Karpas-422 (cell line): ENCODE data around the gene DNTT. TPM values are rescaled to one million over a fixed set of nuclear protein-coding genes. Genes with fewer than 3 reads are reported as not detected.

ENCODE experiments used
- DNase-seq: peaks from one replicate; pipeline ENCODE4 v3.0.0-alpha.2; 2015
- H2AFZ ChIP-seq: fragments of 200-600 bp; sonication (generic); 2 replicates; pipeline ENCODE4 v1.6.1; 2014; ENCODE audit warnings: antibody characterized with exemption, low read length, mixed read lengths
- H3K27ac ChIP-seq: fragments of 200-600 bp; sonication (generic); 2 replicates; pipeline ENCODE4 v1.5.1; 2014; ENCODE audit warnings: mild to moderate bottlenecking, low read length, moderate library complexity
- H3K27me3 ChIP-seq: fragments of 200-600 bp; sonication (generic); 2 replicates; pipeline ENCODE4 v1.6.1; 2014; ENCODE audit warnings: low read length, mixed read lengths
- H3K36me3 ChIP-seq: fragments of 200-600 bp; sonication (generic); 2 replicates; pipeline ENCODE4 v1.6.1; 2014; ENCODE audit warnings: low read length, mixed read lengths; ENCODE audit not compliant: insufficient read depth
- H3K4me1 ChIP-seq: fragments of 200-600 bp; sonication (generic); 2 replicates; pipeline ENCODE4 v1.6.1; 2014; ENCODE audit warnings: mild to moderate bottlenecking, low read length, mixed read lengths
- H3K4me2 ChIP-seq: fragments of 200-600 bp; sonication (generic); 2 replicates; pipeline ENCODE4 v1.6.1; 2014; ENCODE audit warnings: low read length, low read depth, mild to moderate bottlenecking; ENCODE audit not compliant: poor library complexity, severe bottlenecking
- H3K4me3 ChIP-seq: fragments of 200-600 bp; sonication (generic); 2 replicates; pipeline ENCODE4 v1.5.1; 2014; ENCODE audit warnings: mild to moderate bottlenecking, antibody characterized with exemption, low read length, mixed read lengths
- H3K79me2 ChIP-seq: fragments of 200-600 bp; sonication (generic); 2 replicates; pipeline ENCODE4 v1.6.1; 2014; ENCODE audit warnings: mild to moderate bottlenecking, low read length, mixed read lengths
- H3K9ac ChIP-seq: fragments of 200-600 bp; sonication (generic); 2 replicates; pipeline ENCODE4 v1.6.0; 2014; ENCODE audit warnings: low read length
- H3K9me2 ChIP-seq: fragments of 200-600 bp; sonication (generic), shearing (Covaris generic); replicated peaks from 2 replicates; pipeline ENCODE4 v1.6.0; 2014; ENCODE audit warnings: mild to moderate bottlenecking, low read length, moderate library complexity; ENCODE audit not compliant: insufficient read depth
- H3K9me3 ChIP-seq: fragments of 300-700, 200-600 bp; sonication (generic); 2 replicates; pipeline ENCODE4 v1.6.1; 2014; ENCODE audit warnings: low read length, mixed read lengths
- H4K20me1 ChIP-seq: fragments of 200-600 bp; sonication (generic); 2 replicates; pipeline ENCODE4 v1.6.1; 2014; ENCODE audit warnings: mild to moderate bottlenecking, antibody characterized with exemption, low read length, low read depth; ENCODE audit not compliant: insufficient read depth
- total RNA-seq: library from RNA; depleted of rRNA; stranded (reverse); fragments of >200 nt; shearing (Covaris generic); gene quantifications from 2 replicates; pipeline ENCODE4 v1.2.3, GENCODE V29; 2014; ENCODE audit warnings: low replicate concordance

DNTT gene
- total RNA-seq, 1 experiment from 2014 or later: not detected

- peak; percentile 64 for DNase-seq
- Histone ChIP-seq H3K27me3 (no peaks in the 10 kb centered on the region), H3K4me2 (peak overlapping the region; percentile 78), H3K36me3 (no peaks in the 10 kb centered on the region), H3K4me1 (peaks cover 84% of the 10 kb centered on the region), H3K9ac (peak overlapping the region; percentile 75), H3K4me3 (peak overlapping the region; percentile 25), H3K27ac (peak overlapping the region; percentile 100), H3K9me2 (no peaks in the 10 kb centered on the region), H2AFZ (no peak overlapping the region), H4K20me1 (no peaks in the 10 kb centered on the region), H3K9me3 (no peaks in the 10 kb centered on the region), H3K79me2 (no peaks in the 10 kb centered on the region)
These were observed 13.7 kb upstream of the DNTT start for GRCh38 chr10:96290368-96291133.

DNA sequence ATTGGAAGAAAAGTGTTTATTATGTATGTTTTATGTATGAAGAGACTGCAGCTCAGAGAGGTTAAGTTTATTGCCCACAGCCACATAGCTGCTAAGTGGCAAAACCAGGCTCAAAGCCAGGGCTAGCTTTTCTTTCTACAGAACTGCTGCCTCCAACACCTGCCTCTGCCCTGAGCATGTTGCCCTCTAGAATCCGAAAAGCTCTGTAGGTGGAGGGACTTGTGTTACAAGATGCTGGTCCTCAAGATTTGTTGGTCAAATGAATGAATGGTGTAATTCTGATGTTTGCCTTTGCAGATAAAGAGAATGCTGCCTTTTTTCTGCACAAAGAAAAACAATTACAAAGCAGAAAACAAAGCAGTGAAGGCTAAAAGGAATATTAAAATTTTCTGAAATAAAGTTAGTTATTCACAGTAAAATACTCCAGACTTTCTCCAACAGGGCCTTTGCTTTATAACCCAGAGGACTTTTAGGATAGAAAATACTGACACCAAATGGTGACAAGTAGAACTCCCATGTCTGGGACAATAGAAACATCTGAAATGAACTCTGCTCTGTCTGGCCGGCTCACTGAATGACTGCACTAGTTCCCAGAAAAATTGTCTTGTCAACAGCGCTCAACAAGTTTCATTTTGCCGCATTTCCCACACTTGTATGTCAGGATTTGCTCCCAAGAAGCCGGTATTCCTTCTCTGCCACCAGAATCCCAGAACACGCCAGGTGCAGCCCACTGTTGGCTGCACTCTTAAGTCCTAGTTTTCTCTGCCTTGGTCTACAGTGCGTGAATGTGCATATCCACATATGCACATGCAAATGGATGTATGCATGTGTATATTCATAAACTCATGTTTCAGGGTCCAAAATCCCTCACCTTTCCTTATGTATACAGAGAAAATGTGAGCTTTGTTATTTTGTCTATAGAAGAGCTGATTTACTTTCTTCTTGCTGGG lies 11.0 kb upstream of the DNTT start:
- Histone ChIP-seq H2AFZ (peak overlapping the region; percentile 76), H3K9me2 (no peaks in the 10 kb centered on the region), H3K36me3 (no peaks in the 10 kb centered on the region), H3K27me3 (no peaks in the 10 kb centered on the region), H3K4me3 (no peak overlapping the region), H3K9me3 (no peaks in the 10 kb centered on the region), H3K27ac (peak overlapping the region; percentile 100), H3K4me2 (peak overlapping the region; percentile 53), H3K9ac (peak overlapping the region; percentile 35; the same call in 1 of the 2 replicates), H4K20me1 (no peaks in the 10 kb centered on the region), H3K4me1 (peaks cover 61% of the 10 kb centered on the region), H3K79me2 (no peaks in the 10 kb centered on the region)
- peak; percentile 82 for DNase-seq

- H3K4me2 ChIP-seq: no peak overlapping the region
- peaks cover 39% of the 10 kb centered on the region for H3K4me1 ChIP-seq
- H2AFZ ChIP-seq: no peak overlapping the region
These were observed 8.8 kb upstream of the DNTT start for GRCh38 chr10:96295475-96295874.

DNA sequence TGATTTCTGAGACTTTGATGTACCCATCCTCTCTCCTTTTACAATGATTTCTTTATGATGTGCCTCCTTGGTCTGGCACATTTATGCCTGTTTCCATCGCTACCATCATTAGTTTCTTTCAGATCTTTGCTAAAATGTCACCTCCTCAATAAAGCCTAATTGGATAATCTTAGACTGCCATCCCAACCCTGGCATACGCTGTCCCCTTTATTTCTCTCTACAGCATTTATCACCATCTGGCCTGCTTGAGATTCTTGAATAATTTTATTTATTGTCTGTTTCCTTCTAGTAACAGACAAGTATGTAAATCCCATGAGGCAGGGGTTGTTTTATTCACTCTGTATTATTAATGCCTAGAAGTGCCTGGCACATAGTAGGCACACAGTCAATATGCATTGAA lies 6.7 kb upstream of the DNTT start:
- H4K20me1 ChIP-seq: no peaks in the 10 kb centered on the region
- no peak for DNase-seq
- no peaks in the 10 kb centered on the region for H3K9me2 ChIP-seq
- H3K27ac ChIP-seq: no peak overlapping the region
- H3K79me2 ChIP-seq: no peaks in the 10 kb centered on the region
- H3K4me1 ChIP-seq: peaks cover 19% of the 10 kb centered on the region
- no peaks in the 10 kb centered on the region for H3K9me3 ChIP-seq
- H2AFZ ChIP-seq: no peak overlapping the region
- no peak overlapping the region for H3K9ac ChIP-seq
- H3K36me3 ChIP-seq: no peaks in the 10 kb centered on the region
- no peaks in the 10 kb centered on the region for H3K27me3 ChIP-seq
- no peak overlapping the region for H3K4me2 ChIP-seq
- no peak overlapping the region for H3K4me3 ChIP-seq

More at GRCh38 chr10:96295475-96295874, 8.8 kb upstream of the DNTT start:
- H3K9me2 ChIP-seq: no peaks in the 10 kb centered on the region
- no peaks in the 10 kb centered on the region for H3K36me3 ChIP-seq
- no peaks in the 10 kb centered on the region for H3K9me3 ChIP-seq
- no peak overlapping the region for H3K4me3 ChIP-seq
- H3K9ac ChIP-seq: no peak overlapping the region
- H3K27me3 ChIP-seq: no peaks in the 10 kb centered on the region
- no peaks in the 10 kb centered on the region for H3K79me2 ChIP-seq
- no peaks in the 10 kb centered on the region for H4K20me1 ChIP-seq
- DNase-seq: no peak
- no peak overlapping the region for H3K27ac ChIP-seq

DNA sequence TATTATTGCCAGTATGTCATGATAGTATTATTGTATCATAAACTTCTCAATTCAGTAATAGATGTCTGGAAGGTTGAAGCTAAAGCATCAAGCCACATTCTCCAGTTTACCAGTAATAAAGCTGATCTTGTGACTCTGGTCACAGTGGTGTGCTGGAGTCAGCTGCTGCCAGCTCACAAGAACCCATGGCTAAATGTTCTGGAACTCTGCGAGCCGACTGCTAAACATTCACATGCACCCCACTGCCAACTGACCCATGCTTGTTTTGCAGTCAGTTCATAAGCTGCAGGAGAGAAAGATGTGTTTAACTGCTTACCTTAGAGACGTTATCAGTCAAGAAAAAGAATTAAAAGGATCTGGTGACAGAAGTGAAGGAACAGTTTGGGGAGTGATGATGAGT lies 5.9 kb upstream of the DNTT start:
- H3K9me3 ChIP-seq: no peaks in the 10 kb centered on the region
- peaks cover 10% of the 10 kb centered on the region for H3K4me1 ChIP-seq
- no peaks in the 10 kb centered on the region for H3K27me3 ChIP-seq
- DNase-seq: no peak
- no peaks in the 10 kb centered on the region for H3K36me3 ChIP-seq
- H3K79me2 ChIP-seq: no peaks in the 10 kb centered on the region
- H3K9ac ChIP-seq: no peak overlapping the region
- H3K4me3 ChIP-seq: no peak overlapping the region
- H3K9me2 ChIP-seq: no peaks in the 10 kb centered on the region
- H3K4me2 ChIP-seq: no peak overlapping the region
- H2AFZ ChIP-seq: no peak overlapping the region
- no peaks in the 10 kb centered on the region for H4K20me1 ChIP-seq
- H3K27ac ChIP-seq: no peak overlapping the region

- H4K20me1 ChIP-seq: no peaks in the 10 kb centered on the region
- H3K79me2 ChIP-seq: no peaks in the 10 kb centered on the region
- H3K4me1 ChIP-seq: peaks cover 6% of the 10 kb centered on the region
- H3K27ac ChIP-seq: no peak overlapping the region
- no peak overlapping the region for H3K9ac ChIP-seq
- H3K4me2 ChIP-seq: no peak overlapping the region
- no peak overlapping the region for H2AFZ ChIP-seq
- no peaks in the 10 kb centered on the region for H3K27me3 ChIP-seq
- H3K9me3 ChIP-seq: no peaks in the 10 kb centered on the region
- no peak for DNase-seq
- H3K4me3 ChIP-seq: no peak overlapping the region
- H3K9me2 ChIP-seq: no peaks in the 10 kb centered on the region
- H3K36me3 ChIP-seq: no peaks in the 10 kb centered on the region
These were observed 4.9 kb upstream of the DNTT start for GRCh38 chr10:96299383-96299782.

- no peaks in the 10 kb centered on the region for H3K79me2 ChIP-seq
- H2AFZ ChIP-seq: no peak overlapping the region
- no peaks in the 10 kb centered on the region for H3K9me3 ChIP-seq
- peaks cover 5% of the 10 kb centered on the region for H3K4me1 ChIP-seq
- no peak overlapping the region for H3K4me3 ChIP-seq
- H3K4me2 ChIP-seq: no peak overlapping the region
- H3K9ac ChIP-seq: no peak overlapping the region
- H3K27ac ChIP-seq: no peak overlapping the region
- no peak for DNase-seq
- no peaks in the 10 kb centered on the region for H3K36me3 ChIP-seq
- H3K27me3 ChIP-seq: no peaks in the 10 kb centered on the region
- H4K20me1 ChIP-seq: no peaks in the 10 kb centered on the region
- H3K9me2 ChIP-seq: no peaks in the 10 kb centered on the region
These were observed 2.6 kb upstream of the DNTT start for GRCh38 chr10:96301616-96302015.

DNA sequence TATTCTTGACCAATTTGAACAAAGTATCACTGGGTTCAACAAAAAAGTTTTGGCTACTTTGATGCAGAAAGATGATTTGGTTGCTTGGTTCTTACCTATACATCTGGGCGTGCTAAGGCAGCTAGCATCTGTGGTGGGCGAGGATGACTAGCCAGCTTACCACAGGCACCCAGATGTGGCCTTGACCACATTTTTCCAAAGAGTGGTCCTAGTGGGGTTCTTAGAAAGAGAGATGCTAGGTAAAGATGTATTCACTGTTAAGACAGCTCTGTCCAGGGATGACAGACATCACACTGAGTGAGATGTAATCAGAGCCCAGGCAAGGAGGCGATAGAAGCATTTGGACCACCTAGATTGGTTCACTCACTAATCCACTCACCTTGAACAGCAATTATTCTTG lies 785 bp downstream of the DNTT start:
- H3K27ac ChIP-seq: no peak overlapping the region
- no peaks in the 10 kb centered on the region for H3K27me3 ChIP-seq
- no peaks in the 10 kb centered on the region for H3K36me3 ChIP-seq
- H3K4me3 ChIP-seq: no peak overlapping the region
- no peak for DNase-seq
- no peaks in the 10 kb centered on the region for H3K9me3 ChIP-seq
- no peak overlapping the region for H2AFZ ChIP-seq
- H4K20me1 ChIP-seq: no peaks in the 10 kb centered on the region
- H3K79me2 ChIP-seq: no peaks in the 10 kb centered on the region
- peaks cover 10% of the 10 kb centered on the region for H3K4me1 ChIP-seq
- no peak overlapping the region for H3K9ac ChIP-seq
- no peak overlapping the region for H3K4me2 ChIP-seq
- H3K9me2 ChIP-seq: no peaks in the 10 kb centered on the region
